HepG2 (cell line): ENCODE results near the gene TOPORS. TPM values are rescaled to one million over a fixed set of nuclear protein-coding genes. Genes with fewer than 3 reads are reported as not detected.

Experiments
- CCAR2 ChIP-seq: fragments of 200-400 bp; formaldehyde crosslinking; optimal IDR thresholded peaks from 2 replicates; pipeline ENCODE3; 2018; ENCODE audit warnings: low read depth, mild to moderate bottlenecking, low read length, moderate library complexity
- CEBPG ChIP-seq: IDR thresholded peaks from 2 replicates; pipeline ENCODE4 v1.6.1; 2016
- CEBPZ ChIP-seq: IDR thresholded peaks from 2 replicates; pipeline ENCODE4 v1.6.1; 2012; ENCODE audit warnings: low read length, improper control_type of control experiment
- FOXA1 ChIP-seq, 2 experiments: fragments of 450-650 bp in 1 of 2; sonication (generic) in 1 of 2; formaldehyde crosslinking in 1 of 2; IDR thresholded peaks; 2 replicates each; pipeline versions ENCODE4 v1.4.0 to v1.6.1; 2016 to 2020; ENCODE audit warnings: missing genetic modification reagents in 1 of 2
- HHEX ChIP-seq: IDR thresholded peaks from 2 replicates; pipeline ENCODE4 v1.6.1; 2016; ENCODE audit warnings: control low read depth
- HMG20A ChIP-seq: IDR thresholded peaks from 2 replicates; pipeline ENCODE4 v1.6.1; 2016; ENCODE audit warnings: borderline replicate concordance
- KAT2B ChIP-seq: fragments of 150-350 bp; IDR thresholded peaks from 2 replicates; pipeline ENCODE4 v1.6.1; 2014; ENCODE audit warnings: low read depth, low read length, borderline replicate concordance
- MLLT10 ChIP-seq: sonication (generic); formaldehyde crosslinking; IDR thresholded peaks from 2 replicates; pipeline ENCODE4 v1.4.0; 2020; ENCODE audit warnings: missing genetic modification reagents
- NFYB ChIP-seq: sonication (generic); formaldehyde crosslinking; IDR thresholded peaks from 2 replicates; pipeline ENCODE4 v1.4.0; 2020; ENCODE audit warnings: missing genetic modification reagents
- NKX3-1 ChIP-seq: sonication (generic); formaldehyde crosslinking; IDR thresholded peaks from 2 replicates; pipeline ENCODE4 v1.5.0; 2020; ENCODE audit warnings: missing genetic modification reagents
- ONECUT2 ChIP-seq: sonication (generic); formaldehyde crosslinking; IDR thresholded peaks from 2 replicates; pipeline ENCODE4 v1.4.0; 2020; ENCODE audit warnings: missing genetic modification reagents
- PAWR ChIP-seq: sonication (generic); formaldehyde crosslinking; IDR thresholded peaks from 2 replicates; pipeline ENCODE4 v1.4.0; 2020; ENCODE audit warnings: missing genetic modification reagents, mild to moderate bottlenecking, borderline replicate concordance
- REPIN1 ChIP-seq: sonication (generic); formaldehyde crosslinking; IDR thresholded peaks from 2 replicates; pipeline ENCODE4 v1.8.0; 2022; ENCODE audit warnings: missing genetic modification reagents, low read depth, mild to moderate bottlenecking, borderline replicate concordance
- THAP11 ChIP-seq: IDR thresholded peaks from 2 replicates; pipeline ENCODE4 v1.6.1; 2016; ENCODE audit warnings: missing biosample characterization, missing genetic modification reagents
- ZNF101 ChIP-seq: sonication (generic); formaldehyde crosslinking; IDR thresholded peaks from 2 replicates; pipeline ENCODE4 v1.4.0; 2020; ENCODE audit warnings: mild to moderate bottlenecking, low read depth, missing genetic modification reagents, borderline replicate concordance
- ZNF24 ChIP-seq: fragments of 450-650 bp; IDR thresholded peaks from 2 replicates; pipeline ENCODE4 v1.6.1; 2017; ENCODE audit warnings: antibody characterized with exemption, mild to moderate bottlenecking
- ZNF253 ChIP-seq: sonication (generic); formaldehyde crosslinking; IDR thresholded peaks from 2 replicates; pipeline ENCODE4 v1.8.0; 2022; ENCODE audit warnings: mild to moderate bottlenecking, missing genetic modification reagents, borderline replicate concordance
- ZNF547 ChIP-seq: sonication (generic); formaldehyde crosslinking; IDR thresholded peaks from 2 replicates; pipeline ENCODE4 v1.5.1; 2020; ENCODE audit warnings: mild to moderate bottlenecking, missing genetic modification reagents
- ZNF562 ChIP-seq: sonication (generic); formaldehyde crosslinking; IDR thresholded peaks from 2 replicates; pipeline ENCODE4 v1.8.0; 2022; ENCODE audit warnings: missing genetic modification reagents, borderline replicate concordance
- ZSCAN22 ChIP-seq: sonication (generic); formaldehyde crosslinking; IDR thresholded peaks from 2 replicates; pipeline ENCODE4 v1.4.0; 2020; ENCODE audit warnings: mild to moderate bottlenecking, missing genetic modification reagents
- ZUFSP ChIP-seq: sonication (generic); formaldehyde crosslinking; IDR thresholded peaks from 2 replicates; pipeline ENCODE4 v1.9.0; 2021; ENCODE audit warnings: missing genetic modification reagents, mild to moderate bottlenecking, borderline replicate concordance
- polyA plus RNA-seq, 8 experiments: library from polyadenylated mRNA; depleted of rRNA in 3 of 8; stranded (reverse) in 7 of 8; unstranded in 1 of 8; fragments of >200 nt; fragmentation: Illumina TruSeq in 4 of 8; extraction: Trizol in 4 of 8; gene quantifications; 2 replicates each; pipeline versions ENCODE4 v1.2.1 to v1.2.3, GENCODE V29; 2011 to 2016; ENCODE audit warnings: low read depth in 4 of 8, missing spikeins in 1 of 8, mixed read lengths in 1 of 8; ENCODE audit not compliant: insufficient read depth in 1 of 8
- total RNA-seq, 5 experiments: library from RNA; depleted of rRNA; stranded (reverse); fragments of >200 nt; fragmentation: Illumina TruSeq; extraction: Trizol; gene quantifications; 2 replicates each; pipeline ENCODE4 v1.2.3, GENCODE V29; 2016; ENCODE audit warnings: low read depth in 1 of 5
- TF ChIP-seq, protein P1 (sequence below): fragments of 450-650 bp; IDR thresholded peaks from 2 replicates; pipeline ENCODE4 v1.6.1; 2017
- TF ChIP-seq, protein P2 (sequence below): sonication (generic); formaldehyde crosslinking; conservative IDR thresholded peaks from 2 replicates; pipeline ENCODE4 v1.5.0; 2020; ENCODE audit warnings: missing genetic modification reagents

The TOPORS gene
- total and polyA plus RNA-seq, 2 of the 13 experiments (the other 11 are each of a cell fraction or from before 2014, with no cell fraction given), result 6.8 to 19.6 TPM

GRCh38 chr9:32552172-32552872, at the start of gene TOPORS, which contains the start of gene SMIM27 (continued):
- TF ChIP-seq, protein P1, sequence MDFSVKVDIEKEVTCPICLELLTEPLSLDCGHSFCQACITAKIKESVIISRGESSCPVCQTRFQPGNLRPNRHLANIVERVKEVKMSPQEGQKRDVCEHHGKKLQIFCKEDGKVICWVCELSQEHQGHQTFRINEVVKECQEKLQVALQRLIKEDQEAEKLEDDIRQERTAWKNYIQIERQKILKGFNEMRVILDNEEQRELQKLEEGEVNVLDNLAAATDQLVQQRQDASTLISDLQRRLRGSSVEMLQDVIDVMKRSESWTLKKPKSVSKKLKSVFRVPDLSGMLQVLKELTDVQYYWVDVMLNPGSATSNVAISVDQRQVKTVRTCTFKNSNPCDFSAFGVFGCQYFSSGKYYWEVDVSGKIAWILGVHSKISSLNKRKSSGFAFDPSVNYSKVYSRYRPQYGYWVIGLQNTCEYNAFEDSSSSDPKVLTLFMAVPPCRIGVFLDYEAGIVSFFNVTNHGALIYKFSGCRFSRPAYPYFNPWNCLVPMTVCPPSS, result no peak
- no peak for TF ChIP-seq KAT2B
- TF ChIP-seq ZNF101, result no peak
- TF ChIP-seq THAP11 (CRISPR knock-in tag), result peak; percentile 83
- TF ChIP-seq PAWR, result no peak
- TF ChIP-seq ZNF24, result no peak
- no peak for TF ChIP-seq HHEX (CRISPR knock-in tag)
- peak; percentile 71 for TF ChIP-seq CEBPG (CRISPR knock-in tag)
- TF ChIP-seq ZSCAN22, result 0 out of 2 replicates have a peak, but pooled peaks have one; percentile 38
- TF ChIP-seq FOXA1 (IDR thresholded peaks at IDR 0.05), result no peak
- TF ChIP-seq FOXA1 (CRISPR knock-in tag; IDR thresholded peaks at IDR 0.05), result no peak
- no peak for TF ChIP-seq ZNF562
- no peak for TF ChIP-seq HMG20A (CRISPR knock-in tag)
- TF ChIP-seq REPIN1, result no peak
- no peak for TF ChIP-seq CCAR2
- TF ChIP-seq ONECUT2 (CRISPR knock-in tag), result no peak
- TF ChIP-seq ZNF253 (CRISPR knock-in tag), result no peak
- TF ChIP-seq ZUFSP (CRISPR knock-in tag), result no peak
- no peak for TF ChIP-seq NKX3-1 (CRISPR knock-in tag)
- TF ChIP-seq MLLT10 (CRISPR knock-in tag), result no peak
- TF ChIP-seq, protein P2, sequence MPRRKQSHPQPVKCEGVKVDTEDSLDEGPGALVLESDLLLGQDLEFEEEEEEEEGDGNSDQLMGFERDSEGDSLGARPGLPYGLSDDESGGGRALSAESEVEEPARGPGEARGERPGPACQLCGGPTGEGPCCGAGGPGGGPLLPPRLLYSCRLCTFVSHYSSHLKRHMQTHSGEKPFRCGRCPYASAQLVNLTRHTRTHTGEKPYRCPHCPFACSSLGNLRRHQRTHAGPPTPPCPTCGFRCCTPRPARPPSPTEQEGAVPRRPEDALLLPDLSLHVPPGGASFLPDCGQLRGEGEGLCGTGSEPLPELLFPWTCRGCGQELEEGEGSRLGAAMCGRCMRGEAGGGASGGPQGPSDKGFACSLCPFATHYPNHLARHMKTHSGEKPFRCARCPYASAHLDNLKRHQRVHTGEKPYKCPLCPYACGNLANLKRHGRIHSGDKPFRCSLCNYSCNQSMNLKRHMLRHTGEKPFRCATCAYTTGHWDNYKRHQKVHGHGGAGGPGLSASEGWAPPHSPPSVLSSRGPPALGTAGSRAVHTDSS (CRISPR knock-in tag), result no peak
- TF ChIP-seq CEBPZ, result no peak
- peak; percentile 66 for TF ChIP-seq ZNF547 (CRISPR knock-in tag)
- peak; percentile 29; the same call in 1 of the 2 replicates for TF ChIP-seq NFYB (CRISPR knock-in tag)
